WERI-Rb-1 (cell line): ENCODE data around the gene GPAT3.

Experiments used
- DNase-seq: peaks from one replicate; pipeline ENCODE4 v3.0.0-alpha.2; 2020
- H3K27ac ChIP-seq: fragments of 250-450 bp; sonication (Bioruptor Pico); 2 replicates; pipeline ENCODE4 v1.5.1; 2020; ENCODE audit warnings: mild to moderate bottlenecking, moderate library complexity
- H3K27me3 ChIP-seq: fragments of 250-450 bp; sonication (Bioruptor Pico); 2 replicates; pipeline ENCODE4 v1.5.1; 2021; ENCODE audit warnings: mild to moderate bottlenecking, low read depth, moderate library complexity; ENCODE audit not compliant: insufficient read depth, severe bottlenecking
- H3K36me3 ChIP-seq: fragments of 250-450 bp; sonication (Bioruptor Pico); 2 replicates; pipeline ENCODE4 v1.5.1; 2020; ENCODE audit warnings: mild to moderate bottlenecking, moderate library complexity
- H3K4me3 ChIP-seq: 2 replicates; pipeline ENCODE4 v1.5.1; 2011; ENCODE audit warnings: low read depth, mild to moderate bottlenecking, control low read depth, low read length
- H3K9me3 ChIP-seq: fragments of 250-450 bp; sonication (Bioruptor Pico); 2 replicates; pipeline ENCODE4 v1.5.1; 2021; ENCODE audit warnings: mild to moderate bottlenecking, moderate library complexity; ENCODE audit not compliant: severe bottlenecking
- CTCF ChIP-seq: IDR thresholded peaks from 2 replicates; pipeline ENCODE4 v1.5.1; 2011; ENCODE audit warnings: low read depth, mild to moderate bottlenecking, control low read depth, inconsistent platforms, low read length

The GPAT3 gene

GRCh38 chr4:83639849-83640493 lies 104.1 kb downstream of the GPAT3 start:
- no peak overlapping the region for H3K27ac ChIP-seq
- DNase-seq, result peak; percentile 38
- TF ChIP-seq CTCF, result peak; percentile 67

GRCh38 chr4:83643036-83643435 lies 107.1 kb downstream of the GPAT3 start:
- no peak overlapping the region for H3K4me3 ChIP-seq
- DNase-seq, result no peak
- no peaks in the 10 kb centered on the region for H3K36me3 ChIP-seq
- no peaks in the 10 kb centered on the region for H3K9me3 ChIP-seq
- H3K27me3 ChIP-seq, result peaks cover 20% of the 10 kb centered on the region
- no peak for TF ChIP-seq CTCF
- no peak overlapping the region for H3K27ac ChIP-seq

More at GRCh38 chr4:83639849-83640493, 104.1 kb downstream of the GPAT3 start:
- Histone ChIP-seq H3K9me3 (no peaks in the 10 kb centered on the region), H3K4me3 (no peak overlapping the region), H3K36me3 (no peaks in the 10 kb centered on the region), H3K27me3 (peaks cover 20% of the 10 kb centered on the region)

GRCh38 chr4:83644677-83645659 lies 109.1 kb downstream of the GPAT3 start:
- peak; percentile 14 for DNase-seq
- H3K27me3 ChIP-seq, result peaks cover 18% of the 10 kb centered on the region
- H3K36me3 ChIP-seq, result no peaks in the 10 kb centered on the region
- no peak overlapping the region for H3K4me3 ChIP-seq
- no peak overlapping the region for H3K27ac ChIP-seq
- peak; percentile 63 for TF ChIP-seq CTCF
- H3K9me3 ChIP-seq, result no peaks in the 10 kb centered on the region

- no peaks in the 10 kb centered on the region for H3K9me3 ChIP-seq
- H3K27me3 ChIP-seq, result peaks cover 13% of the 10 kb centered on the region
- no peaks in the 10 kb centered on the region for H3K36me3 ChIP-seq
- H3K27ac ChIP-seq, result no peak overlapping the region
- H3K4me3 ChIP-seq, result no peak overlapping the region
- TF ChIP-seq CTCF, result no peak
- no peak for DNase-seq
Observed at GRCh38 chr4:83646538-83647239, 110.8 kb downstream of the GPAT3 start.

GRCh38 chr4:83651846-83652245 lies 115.9 kb downstream of the GPAT3 start:
- H3K36me3 ChIP-seq, result no peaks in the 10 kb centered on the region
- no peak overlapping the region for H3K4me3 ChIP-seq
- DNase-seq, result no peak
- no peaks in the 10 kb centered on the region for H3K9me3 ChIP-seq
- no peaks in the 10 kb centered on the region for H3K27me3 ChIP-seq
- no peak for TF ChIP-seq CTCF
- H3K27ac ChIP-seq, result no peak overlapping the region
